Hepatocyte (in vitro differentiated cells): Measurements from ENCODE around the gene DOLPP1.

Experiments used
- EZH2 ChIP-seq: fragments of 200-600 bp; sonication (generic); IDR thresholded peaks from 2 replicates; pipeline ENCODE4 v1.6.1; 2016; ENCODE audit warnings: antibody characterized with exemption, mild to moderate bottlenecking, borderline replicate concordance
- TF ChIP-seq, protein P1 (sequence below): fragments of 200-600 bp; sonication (generic); IDR thresholded peaks from 2 replicates; pipeline ENCODE4 v1.5.1; 2016; ENCODE audit warnings: antibody characterized with exemption, mild to moderate bottlenecking; ENCODE audit not compliant: poor library complexity

DNA sequence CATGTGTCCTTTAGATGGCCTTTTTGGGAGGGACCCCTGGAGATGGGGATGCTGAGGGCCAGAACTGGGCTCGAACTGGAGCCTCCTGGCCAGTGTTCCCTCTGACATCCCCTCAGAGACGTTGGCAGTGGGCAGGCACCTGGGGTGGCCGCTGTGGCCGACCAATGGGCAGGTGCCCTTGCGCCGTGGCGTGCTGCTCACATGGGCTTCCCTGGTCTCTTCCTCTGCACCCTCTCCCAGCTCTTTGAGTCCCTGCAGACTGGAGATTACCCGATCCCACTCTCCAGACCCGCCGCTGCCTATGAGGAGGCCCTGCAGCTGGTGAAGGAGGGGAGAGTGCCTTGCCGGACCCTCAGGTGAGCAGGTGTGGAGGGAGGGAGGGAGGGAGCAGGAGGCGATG is 19.9 kb upstream of the DOLPP1 start:
- no peak for TF ChIP-seq EZH2
- TF ChIP-seq, protein P1, sequence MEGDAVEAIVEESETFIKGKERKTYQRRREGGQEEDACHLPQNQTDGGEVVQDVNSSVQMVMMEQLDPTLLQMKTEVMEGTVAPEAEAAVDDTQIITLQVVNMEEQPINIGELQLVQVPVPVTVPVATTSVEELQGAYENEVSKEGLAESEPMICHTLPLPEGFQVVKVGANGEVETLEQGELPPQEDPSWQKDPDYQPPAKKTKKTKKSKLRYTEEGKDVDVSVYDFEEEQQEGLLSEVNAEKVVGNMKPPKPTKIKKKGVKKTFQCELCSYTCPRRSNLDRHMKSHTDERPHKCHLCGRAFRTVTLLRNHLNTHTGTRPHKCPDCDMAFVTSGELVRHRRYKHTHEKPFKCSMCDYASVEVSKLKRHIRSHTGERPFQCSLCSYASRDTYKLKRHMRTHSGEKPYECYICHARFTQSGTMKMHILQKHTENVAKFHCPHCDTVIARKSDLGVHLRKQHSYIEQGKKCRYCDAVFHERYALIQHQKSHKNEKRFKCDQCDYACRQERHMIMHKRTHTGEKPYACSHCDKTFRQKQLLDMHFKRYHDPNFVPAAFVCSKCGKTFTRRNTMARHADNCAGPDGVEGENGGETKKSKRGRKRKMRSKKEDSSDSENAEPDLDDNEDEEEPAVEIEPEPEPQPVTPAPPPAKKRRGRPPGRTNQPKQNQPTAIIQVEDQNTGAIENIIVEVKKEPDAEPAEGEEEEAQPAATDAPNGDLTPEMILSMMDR = no peak
